RCC 7860 (cell line): Measurements from ENCODE around the gene SMARCC2.

ENCODE experiments used
- DNase-seq: peaks from one replicate; pipeline ENCODE4 v3.0.0-alpha.2; 2015; ENCODE audit warnings: low spot score
- FAIRE-seq: peaks from 2 replicates; lab custom pipeline; 2012; peaks lifted over from hg19 to GRCh38; lab: Jason Lieb, UNC

The SMARCC2 gene

GRCh38 chr12:56165369-56165768 is 23.9 kb downstream of the SMARCC2 start:
- no peak for DNase-seq
- FAIRE-seq = no peak

DNA sequence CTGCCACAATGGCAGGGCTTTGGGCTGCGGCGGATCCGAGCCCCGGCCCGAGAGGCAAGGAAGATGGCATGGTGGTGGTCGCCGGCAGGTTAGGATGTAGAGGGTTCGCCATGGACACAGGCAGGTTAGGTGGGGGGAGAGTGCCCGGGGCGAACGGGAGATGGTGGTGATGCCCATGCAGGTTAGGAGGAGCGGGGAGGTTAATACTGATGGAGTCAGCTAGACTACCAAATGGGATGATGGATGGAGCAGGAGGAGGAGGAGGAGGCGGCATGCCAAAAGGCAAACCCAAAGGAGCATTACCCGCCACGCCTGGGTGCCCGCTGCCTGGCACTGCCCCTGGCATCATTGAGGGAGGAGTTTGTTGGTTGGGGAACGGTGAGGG is 24.9 kb downstream of the SMARCC2 start:
- DNase-seq = no peak
- FAIRE-seq = no peak

GRCh38 chr12:56163533-56164344 is 25.5 kb downstream of the SMARCC2 start:
- FAIRE-seq (no peak), DNase-seq (no peak)

- DNase-seq (no peak), FAIRE-seq (no peak)
These were observed 26.6 kb downstream of the SMARCC2 start for GRCh38 chr12:56162468-56163290.

- FAIRE-seq (no peak), DNase-seq (no peak)
These were observed 27.5 kb downstream of the SMARCC2 start for GRCh38 chr12:56161690-56162351.

GRCh38 chr12:56160894-56161689 is 28.2 kb downstream of the SMARCC2 start:
- FAIRE-seq = no peak

DNA sequence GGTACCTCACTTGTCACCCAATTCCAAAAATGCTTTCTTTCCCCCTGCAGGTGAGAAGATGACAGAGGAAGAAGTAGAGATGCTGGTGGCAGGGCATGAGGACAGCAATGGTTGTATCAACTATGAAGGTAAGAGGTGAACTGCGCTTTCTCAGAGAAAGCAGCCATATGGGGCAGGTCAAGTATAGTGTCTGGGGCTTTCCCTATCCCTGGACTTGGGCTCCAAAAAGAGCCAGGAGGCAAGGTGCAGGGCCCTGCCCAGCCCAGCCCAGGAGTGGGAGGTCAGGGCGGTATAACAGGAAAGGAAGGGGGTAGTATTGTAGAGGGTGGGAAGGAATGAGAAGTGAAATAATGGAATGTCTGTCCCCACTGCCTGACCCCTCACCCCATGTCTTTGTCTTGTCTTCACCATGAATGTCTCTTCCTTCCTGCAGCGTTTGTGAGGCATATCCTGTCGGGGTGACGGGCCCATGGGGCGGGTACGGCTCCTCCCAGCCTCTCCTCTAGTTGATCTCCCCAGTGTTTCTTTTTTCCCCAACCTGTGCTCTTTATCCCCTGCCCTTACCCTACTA is 29.0 kb downstream of the SMARCC2 start:
- DNase-seq (no peak), FAIRE-seq (no peak)

More at GRCh38 chr12:56160894-56161689, 28.2 kb downstream of the SMARCC2 start:
- DNase-seq = no peak

DNA sequence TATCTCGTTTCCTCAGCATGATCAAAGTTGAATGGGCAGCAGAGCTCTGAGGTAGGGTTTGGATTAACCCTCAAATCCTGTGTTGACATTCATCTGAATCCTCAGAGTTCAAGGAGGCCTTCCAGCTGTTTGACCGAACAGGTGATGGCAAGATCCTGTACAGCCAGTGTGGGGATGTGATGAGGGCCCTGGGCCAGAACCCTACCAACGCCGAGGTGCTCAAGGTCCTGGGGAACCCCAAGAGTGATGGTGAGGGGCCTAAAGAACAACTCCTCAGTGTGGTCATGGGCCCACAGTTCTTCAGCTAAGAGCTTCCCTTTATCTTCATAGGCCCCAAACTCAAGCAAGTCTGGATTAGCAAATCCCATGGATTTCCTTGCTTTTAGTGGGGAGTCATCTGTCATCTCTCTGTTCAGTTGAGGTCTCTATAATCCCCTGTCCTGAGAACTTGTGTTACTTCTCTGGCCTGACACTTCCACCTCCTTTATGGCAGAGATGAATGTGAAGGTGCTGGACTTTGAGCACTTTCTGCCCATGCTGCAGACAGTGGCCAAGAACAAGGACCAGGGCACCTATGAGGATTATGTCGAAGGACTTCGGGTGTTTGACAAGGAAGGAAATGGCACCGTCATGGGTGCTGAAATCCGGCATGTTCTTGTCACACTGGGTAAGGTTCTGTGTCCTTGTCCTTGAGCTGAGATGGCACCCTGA is 29.6 kb downstream of the SMARCC2 start:
- DNase-seq (no peak), FAIRE-seq (no peak)

DNA sequence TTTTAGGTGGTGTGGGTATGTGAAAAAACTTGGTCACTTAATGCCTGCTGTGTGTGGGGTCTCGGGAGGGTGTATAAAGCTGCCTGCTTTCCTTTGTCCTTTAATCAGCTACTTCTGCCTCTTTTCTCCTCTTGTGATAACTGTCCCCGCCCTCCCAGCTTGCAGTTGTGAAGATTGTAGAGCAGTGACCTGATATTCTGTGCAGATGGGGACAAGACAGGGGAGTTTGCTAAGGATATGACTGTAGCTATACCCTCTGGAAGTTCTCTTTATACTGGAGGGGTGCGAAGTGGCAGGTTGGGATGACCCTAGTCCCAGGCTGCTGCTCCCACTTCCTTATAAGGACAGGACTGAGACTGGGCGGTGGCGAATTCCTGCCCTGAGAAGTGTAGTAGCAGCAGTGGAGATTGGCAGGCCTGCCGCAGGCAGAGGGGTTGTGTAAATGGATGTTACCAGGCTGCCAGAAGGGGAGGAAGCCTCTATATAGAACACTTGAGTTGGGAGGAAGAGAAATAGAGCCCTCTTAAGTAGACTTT is 30.3 kb downstream of the SMARCC2 start:
- FAIRE-seq = no peak
- peak; percentile 49 for DNase-seq

- FAIRE-seq (no peak), DNase-seq (peak; percentile 95)
These were observed 31.0 kb downstream of the SMARCC2 start, which contains the start of gene MYL6 for GRCh38 chr12:56158029-56158925. MYL6 (plus strand) TSS chr12:56158359; CDS start chr12:56158402, 43 bp downstream.

GRCh38 chr12:56157201-56158028 is 31.9 kb downstream of the SMARCC2 start:
- FAIRE-seq (peak; percentile 17), DNase-seq (peak; percentile 75)

GRCh38 chr12:56156464-56157200 is 32.7 kb downstream of the SMARCC2 start:
- FAIRE-seq = peak; percentile 11
- DNase-seq = peak; percentile 57

GRCh38 chr12:56155256-56155845 is 33.9 kb downstream of the SMARCC2 start:
- FAIRE-seq = no peak
- no peak for DNase-seq

DNA sequence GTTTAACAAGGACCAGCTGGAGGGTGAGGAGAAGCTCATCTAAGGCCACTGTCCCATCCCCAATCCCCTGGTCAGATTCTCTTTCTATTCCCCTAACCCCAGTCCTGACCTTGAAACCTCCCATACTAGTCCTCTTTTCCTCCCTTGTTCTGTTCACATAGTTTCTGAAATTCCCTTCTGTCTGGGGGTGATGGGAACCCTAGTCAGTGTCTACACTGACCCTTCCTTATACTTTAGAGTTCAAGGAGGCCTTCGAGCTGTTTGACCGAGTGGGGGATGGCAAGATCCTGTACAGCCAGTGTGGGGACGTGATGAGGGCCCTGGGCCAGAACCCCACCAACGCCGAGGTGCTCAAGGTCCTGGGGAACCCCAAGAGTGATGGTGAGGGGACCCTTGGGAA is 34.5 kb downstream of the SMARCC2 start:
- FAIRE-seq = no peak
- no peak for DNase-seq

DNA sequence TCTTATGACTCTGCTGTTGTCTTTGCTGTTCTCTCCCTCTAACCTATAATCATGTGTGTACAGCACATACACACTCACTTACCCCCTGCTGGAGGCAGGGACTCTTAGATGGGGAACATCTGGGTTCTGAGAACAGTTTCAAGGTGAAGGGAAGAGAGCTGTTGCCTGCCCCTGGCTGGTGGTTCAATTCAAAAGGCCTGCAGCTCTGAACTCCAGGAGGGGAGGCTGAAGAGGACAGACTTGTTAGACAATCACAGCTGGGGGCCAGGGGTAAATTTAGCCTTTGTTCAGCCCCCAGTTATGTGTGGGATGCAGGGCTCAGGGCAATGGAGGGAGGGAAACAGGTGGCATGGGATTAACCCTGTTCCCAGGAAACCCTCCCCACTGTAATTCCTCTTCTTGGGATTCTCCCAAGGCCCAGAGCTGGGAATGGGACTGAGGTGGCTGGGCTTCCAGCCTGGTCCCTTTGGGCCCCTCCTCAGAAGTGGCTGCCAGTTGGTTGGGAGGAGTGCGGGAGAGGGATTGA is 35.0 kb downstream of the SMARCC2 start:
- DNase-seq (no peak), FAIRE-seq (no peak)

- no peak for FAIRE-seq
- DNase-seq = no peak
These were observed 35.6 kb downstream of the SMARCC2 start for GRCh38 chr12:56153678-56154065.
